Measurements from ENCODE around the gene MAP3K2. TPM values are rescaled to one million over a fixed set of nuclear protein-coding genes. Genes with fewer than 3 reads are reported as not detected.

The MAP3K2 gene
- total RNA-seq, 1 experiment from 2014 or later = 54.6 TPM

GRCh38 chr2:127254386-127254981, 133.3 kb downstream of the MAP3K2 start:
- Histone ChIP-seq H2AFZ (ENCODE audit: low read length) (no peak overlapping the region), H3K79me2 (ENCODE audit: low read length) (no peaks in the 10 kb centered on the region), H3K27me3 (ENCODE audit: low read length) (no peaks in the 10 kb centered on the region), H3K36me3 (ENCODE audit: low read depth, low read length) (peaks cover 17% of the 10 kb centered on the region; the same call in 1 of the 2 replicates), H3K4me3 (ENCODE audit: low read length) (no peak overlapping the region), H3K9ac (ENCODE audit: low read length) (no peak overlapping the region), H3K9me2 (replicated peaks; ENCODE audit: low read length) (no peaks in the 10 kb centered on the region), H4K20me1 (ENCODE audit: low read length) (no peaks in the 10 kb centered on the region), H3F3A (ENCODE audit: low read length, unreplicated experiment) (no peaks in the 10 kb centered on the region), H3K9me3 (ENCODE audit: low read length) (no peaks in the 10 kb centered on the region), H3K27ac (ENCODE audit: low read length) (no peak overlapping the region), H3K4me1 (ENCODE audit: insufficient read depth, low read length) (peaks cover 13% of the 10 kb centered on the region), H3K4me2 (ENCODE audit: low read length) (no peak overlapping the region)
- TF ChIP-seq EZH2 (IDR thresholded peaks at IDR 0.05; ENCODE audit: low read length, unreplicated experiment) (no peak), EZH2phosphoT487 (IDR thresholded peaks at IDR 0.05; ENCODE audit: borderline replicate concordance, low read length) (no peak), CTCF (conservative IDR thresholded peaks at IDR 0.05; ENCODE audit: low read depth, low read length) (no peak)
- no TSS peak for BruUV-seq (replicated peaks)
- ATAC-seq (no peak), DNase-seq (peak; percentile 55)
- ChIA-PET POLR2A (ENCODE audit: unreplicated experiment) (interaction anchor here (0.7 kb wide), 1 partner anchor 36 kb away, joined by 13 read pairs; no protein-coding TSS in a partner anchor), CTCF (no interaction called here)
- intact Hi-C loops (cut with micrococcal nuclease) = no loop called here

Small RNAs within 50 kb of the gene (microRNA-seq; reads per million reads assigned to microRNA genes)
- not detected for gene MIR4783 (ENCODE audit: unreplicated experiment)

Other genes starting within 250 kb of the MAP3K2 start
- gene CYP27C1, start 167.7 kb downstream of the MAP3K2 start, total RNA-seq (2014; rRNA removed) = 0.36 and 1.2 TPM in 2 replicates
- 39.0 and 44.3 TPM in 2 replicates for gene ERCC3, start 93.8 kb downstream of the MAP3K2 start, total RNA-seq (2014; rRNA removed)
- 0.35 and 0.58 TPM in 2 replicates for gene PROC, start 30.5 kb upstream of the MAP3K2 start, total RNA-seq (2014; rRNA removed)
- 51.4 and 63.6 TPM in 2 replicates for gene IWS1, start 138.5 kb upstream of the MAP3K2 start, total RNA-seq (2014; rRNA removed)
- gene MYO7B, start 147.7 kb upstream of the MAP3K2 start, total RNA-seq (2014; rRNA removed) = 28.0 and 37.8 TPM in 2 replicates

All from PC-3 (cell line).